ENCODE results near the gene ZG16. TPM values are rescaled to one million over a fixed set of nuclear protein-coding genes. Genes with fewer than 3 reads are reported as not detected.

Gene ZG16
- total RNA-seq, 1 donor from 2014 or later = not detected

DNA sequence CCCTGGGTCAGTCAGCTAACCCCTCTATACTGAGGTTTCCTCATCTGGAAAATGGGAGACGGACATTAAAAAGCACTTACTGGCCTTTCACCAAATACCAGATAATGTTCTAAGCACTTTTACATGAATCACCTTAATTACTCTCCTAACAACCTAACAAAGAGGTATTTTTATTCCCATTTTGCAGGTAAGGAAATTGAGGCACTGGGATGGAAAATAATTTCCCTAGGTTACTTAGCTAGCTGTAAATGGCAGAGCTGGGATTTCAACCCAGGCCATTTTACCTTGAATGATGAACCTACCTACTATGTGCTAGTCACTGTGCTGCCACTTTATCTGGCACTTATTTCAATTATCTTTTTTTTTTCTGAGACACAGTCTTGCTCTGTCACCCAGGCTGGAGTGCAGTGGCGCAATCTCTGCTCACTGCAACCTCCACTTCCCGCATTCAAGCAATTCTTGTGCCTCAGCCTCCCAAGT lies 16.2 kb downstream of the ZG16 start:
- intact Hi-C loops (cut with micrococcal nuclease) = loop anchor here (5.0 kb wide), 1 partner anchor 972 kb away; the partner anchor contains the start of gene ATXN2L
- peaks cover 41% of the 10 kb centered on the region for H3K4me1 Mint-ChIP-seq (ENCODE audit: low read depth)
- H3K36me3 Mint-ChIP-seq (ENCODE audit: low read depth) = peaks cover 49% of the 10 kb centered on the region
- peak overlapping the region; percentile 13 for H3K27ac Mint-ChIP-seq
- no peak overlapping the region for H3K4me3 Mint-ChIP-seq
- no peak for DNase-seq (ENCODE audit: low spot score)
- H3K27me3 Mint-ChIP-seq (ENCODE audit: insufficient read depth) = no peaks in the 10 kb centered on the region
- no peaks in the 10 kb centered on the region for H3K9me3 Mint-ChIP-seq

DNA sequence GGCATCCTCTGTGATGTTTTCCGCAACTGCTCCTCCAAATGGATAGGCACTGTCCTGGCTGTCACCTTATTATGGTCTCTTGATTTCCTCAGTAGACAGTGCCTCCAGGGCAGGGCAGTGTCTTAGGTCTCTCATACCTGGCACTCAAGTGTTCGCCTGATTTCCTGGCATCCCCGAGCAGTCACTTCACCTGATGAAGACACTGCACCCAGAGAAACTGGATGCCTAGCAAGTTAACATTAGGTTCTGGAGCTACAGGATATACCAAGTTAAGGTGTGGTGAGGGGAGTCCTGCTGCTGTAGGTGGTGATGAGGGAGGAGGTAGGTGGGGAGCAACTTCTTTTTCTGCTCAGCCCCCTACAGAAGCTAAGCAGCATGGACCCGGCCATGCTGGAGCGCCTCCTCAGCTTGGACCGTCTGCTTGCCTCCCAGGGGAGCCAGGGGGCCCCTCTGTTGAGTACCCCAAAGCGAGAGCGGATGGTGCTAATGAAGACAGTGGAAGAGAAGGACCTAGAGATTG lies 24.4 kb downstream of the ZG16 start:
- Mint-ChIP-seq H3K27ac (peak overlapping the region; percentile 53), H3K4me3 (peak overlapping the region; percentile 63), H3K4me1 (ENCODE audit: low read depth) (peaks cover 26% of the 10 kb centered on the region), H3K9me3 (no peaks in the 10 kb centered on the region), H3K36me3 (ENCODE audit: low read depth) (peaks cover 51% of the 10 kb centered on the region), H3K27me3 (ENCODE audit: insufficient read depth) (no peaks in the 10 kb centered on the region)
- intact Hi-C loops (cut with micrococcal nuclease) = no loop called here
- no peak for DNase-seq (ENCODE audit: low spot score)

DNA sequence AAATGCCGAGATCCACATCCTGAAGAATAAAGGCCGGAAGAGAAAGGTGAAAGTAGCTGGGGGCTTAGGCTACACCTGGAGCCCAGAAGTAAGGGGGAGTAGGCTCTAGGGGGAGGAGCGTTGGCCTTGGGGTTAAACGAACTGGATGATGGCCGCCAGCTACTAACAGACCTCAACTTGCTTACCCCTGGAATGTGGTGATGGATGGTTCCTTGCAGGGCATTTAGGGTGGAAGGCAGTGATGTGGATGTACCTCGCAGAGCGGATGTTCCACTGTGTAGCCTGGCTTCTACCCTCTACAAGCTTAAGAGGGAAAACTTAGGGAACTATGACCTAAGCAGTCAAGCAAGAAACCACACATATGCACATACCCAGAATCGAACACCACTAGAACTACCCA lies 26.0 kb downstream of the ZG16 start:
- H3K36me3 Mint-ChIP-seq (ENCODE audit: low read depth) = peaks cover 47% of the 10 kb centered on the region
- no peak for DNase-seq (ENCODE audit: low spot score)
- peak overlapping the region; percentile 100 for H3K4me3 Mint-ChIP-seq

GRCh38 chr16:29804455-29805231 lies 26.6 kb downstream of the ZG16 start:
- H3K9me3 Mint-ChIP-seq = no peaks in the 10 kb centered on the region
- peaks cover 43% of the 10 kb centered on the region for H3K36me3 Mint-ChIP-seq (ENCODE audit: low read depth)
- H3K4me1 Mint-ChIP-seq (ENCODE audit: low read depth) = peaks cover 38% of the 10 kb centered on the region
- no peaks in the 10 kb centered on the region for H3K27me3 Mint-ChIP-seq (ENCODE audit: insufficient read depth)
- H3K4me3 Mint-ChIP-seq = peak overlapping the region; percentile 100
- peak overlapping the region; percentile 100 for H3K27ac Mint-ChIP-seq
- no peak for DNase-seq (ENCODE audit: low spot score)
- intact Hi-C loops (cut with micrococcal nuclease) = loop anchor here (1.0 to 5.0 kb wide), 14 partner anchors 12 to 982 kb away; partner anchors contain the start of genes ALDOA, ATXN2L, C16orf54 and C16orf92

More for the DNA sequence above, 26.0 kb downstream of the ZG16 start:
- intact Hi-C loops (cut with micrococcal nuclease) = loop anchor here (2.0 kb wide), 1 partner anchor 17 kb away; the partner anchor contains the start of gene MVP
- H3K27ac Mint-ChIP-seq = peak overlapping the region; percentile 94
- no peaks in the 10 kb centered on the region for H3K27me3 Mint-ChIP-seq (ENCODE audit: insufficient read depth)
- H3K9me3 Mint-ChIP-seq = no peaks in the 10 kb centered on the region
- H3K4me1 Mint-ChIP-seq (ENCODE audit: low read depth) = peaks cover 37% of the 10 kb centered on the region

GRCh38 chr16:29805232-29806098 lies 27.4 kb downstream of the ZG16 start:
- no peaks in the 10 kb centered on the region for H3K27me3 Mint-ChIP-seq (ENCODE audit: insufficient read depth)
- H3K36me3 Mint-ChIP-seq (ENCODE audit: low read depth) = peaks cover 48% of the 10 kb centered on the region
- H3K4me1 Mint-ChIP-seq (ENCODE audit: low read depth) = peaks cover 41% of the 10 kb centered on the region
- peak; percentile 97 for DNase-seq (ENCODE audit: low spot score)
- no peaks in the 10 kb centered on the region for H3K9me3 Mint-ChIP-seq
- H3K27ac Mint-ChIP-seq = peak overlapping the region; percentile 100
- H3K4me3 Mint-ChIP-seq = peak overlapping the region; percentile 100
- intact Hi-C loops (cut with micrococcal nuclease) = loop anchor here (1.0 to 5.0 kb wide), 14 partner anchors 11 to 983 kb away; partner anchors contain the start of genes ALDOA, ATXN2L, C16orf54 and C16orf92

DNA sequence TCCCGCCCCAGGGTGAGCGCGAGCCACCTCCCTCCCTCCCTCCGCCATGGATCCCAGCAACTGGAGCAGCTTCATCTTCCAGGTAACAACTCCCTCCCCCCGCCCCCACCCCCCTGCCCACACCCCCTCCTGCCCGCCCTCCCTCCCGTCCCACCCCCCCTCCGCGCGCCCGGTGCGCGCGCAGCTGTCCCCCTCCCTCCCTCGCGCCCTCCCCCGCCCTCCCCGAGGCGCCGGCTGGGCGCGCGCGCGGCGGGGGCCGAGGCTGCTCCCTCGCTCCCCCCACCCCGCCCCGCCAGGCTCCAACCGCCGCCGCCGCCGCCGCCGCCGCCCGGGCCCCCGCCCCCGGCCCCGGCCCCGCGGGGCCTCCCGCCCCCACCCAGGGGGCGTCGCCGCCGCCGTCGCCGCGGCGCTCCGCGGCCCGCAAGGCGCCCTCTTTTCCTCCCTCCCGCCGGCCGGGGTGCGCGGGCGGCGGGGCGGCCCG lies 28.1 kb downstream of the ZG16 start, which contains the start of gene MAZ:
Gene MAZ, plus strand, starts transcription at position 431 of the 481 bp plus-strand sequence. CDS start 173 bp downstream, outside the sequence.
- peak within 1 kb of the TSS; percentile 100 for H3K4me3 Mint-ChIP-seq
- H3K4me1 Mint-ChIP-seq (ENCODE audit: low read depth) = peaks cover 48% of the 10 kb centered on the region
- intact Hi-C loops (cut with micrococcal nuclease) = loop anchor here (5.0 kb wide), 9 partner anchors 59 to 984 kb away; partner anchors contain the start of genes ALDOA, ATXN2L, C16orf54 and C16orf92
- H3K9me3 Mint-ChIP-seq = no peaks in the 10 kb centered on the region
- peak within 1 kb of the TSS; percentile 100 for H3K27ac Mint-ChIP-seq
- DNase-seq (ENCODE audit: low spot score) = peak; percentile 67
- H3K27me3 Mint-ChIP-seq (ENCODE audit: insufficient read depth) = no peaks in the 10 kb centered on the region
- H3K36me3 Mint-ChIP-seq (ENCODE audit: low read depth) = peaks cover 50% of the 10 kb centered on the region

GRCh38 chr16:29806641-29807425 lies 28.8 kb downstream of the ZG16 start:
- Mint-ChIP-seq H3K36me3 (ENCODE audit: low read depth) (peaks cover 44% of the 10 kb centered on the region), H3K9me3 (no peaks in the 10 kb centered on the region), H3K27me3 (ENCODE audit: insufficient read depth) (no peaks in the 10 kb centered on the region), H3K27ac (peak overlapping the region; percentile 94), H3K4me1 (ENCODE audit: low read depth) (peaks cover 55% of the 10 kb centered on the region), H3K4me3 (peak overlapping the region; percentile 90)
- DNase-seq (ENCODE audit: low spot score) = peak; percentile 48
- intact Hi-C loops (cut with micrococcal nuclease) = loop anchor here (5.0 kb wide), 9 partner anchors 60 to 985 kb away; partner anchors contain the start of genes ALDOA, ATXN2L, C16orf54 and C16orf92

DNA sequence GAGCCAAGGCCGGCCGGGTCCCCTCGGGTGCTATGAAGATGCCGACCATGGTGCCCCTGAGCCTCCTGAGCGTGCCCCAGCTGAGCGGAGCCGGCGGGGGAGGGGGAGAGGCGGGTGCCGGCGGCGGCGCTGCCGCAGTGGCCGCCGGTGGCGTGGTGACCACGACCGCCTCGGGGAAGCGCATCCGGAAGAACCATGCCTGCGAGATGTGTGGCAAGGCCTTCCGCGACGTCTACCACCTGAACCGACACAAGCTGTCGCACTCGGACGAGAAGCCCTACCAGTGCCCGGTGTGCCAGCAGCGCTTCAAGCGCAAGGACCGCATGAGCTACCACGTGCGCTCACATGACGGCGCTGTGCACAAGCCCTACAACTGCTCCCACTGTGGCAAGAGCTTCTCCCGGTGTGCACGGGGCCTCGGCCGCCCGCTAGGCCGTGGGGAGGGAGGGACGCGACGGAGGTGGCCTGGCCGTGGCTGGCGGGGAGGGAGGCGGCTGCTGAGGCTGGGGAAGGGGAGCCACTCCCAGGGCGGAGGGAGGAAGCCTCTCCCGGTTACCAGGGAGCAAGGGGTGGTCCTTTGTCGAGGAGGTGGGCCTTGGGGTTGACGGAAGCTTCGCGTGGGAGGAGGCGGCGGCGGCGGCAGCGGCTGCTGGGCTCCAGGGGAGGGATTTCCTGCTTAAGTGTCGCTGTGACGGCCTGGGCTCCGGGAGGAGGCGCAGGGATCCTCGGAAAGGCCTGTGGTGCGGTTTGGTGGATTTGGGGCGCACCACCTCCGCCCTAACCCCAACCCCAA lies 29.6 kb downstream of the ZG16 start:
- peaks cover 39% of the 10 kb centered on the region for H3K36me3 Mint-ChIP-seq (ENCODE audit: low read depth)
- intact Hi-C loops (cut with micrococcal nuclease) = loop anchor here (1.0 to 5.0 kb wide), 12 partner anchors 18 to 985 kb away; partner anchors contain the start of genes ALDOA, ATXN2L, C16orf54 and C16orf92
- H3K4me1 Mint-ChIP-seq (ENCODE audit: low read depth) = peaks cover 51% of the 10 kb centered on the region
- DNase-seq (ENCODE audit: low spot score) = peak; percentile 85
- peak overlapping the region; percentile 94 for H3K27ac Mint-ChIP-seq
- H3K27me3 Mint-ChIP-seq (ENCODE audit: insufficient read depth) = no peaks in the 10 kb centered on the region
- peak overlapping the region; percentile 90 for H3K4me3 Mint-ChIP-seq
- H3K9me3 Mint-ChIP-seq = no peaks in the 10 kb centered on the region

- peak overlapping the region; percentile 90 for H3K4me3 Mint-ChIP-seq
- no peak for DNase-seq (ENCODE audit: low spot score)
- no peaks in the 10 kb centered on the region for H3K9me3 Mint-ChIP-seq
- intact Hi-C loops (cut with micrococcal nuclease) = loop anchor here (1.0 to 5.0 kb wide), 12 partner anchors 17 to 986 kb away; partner anchors contain the start of genes ALDOA, ATXN2L, C16orf54 and C16orf92
- H3K36me3 Mint-ChIP-seq (ENCODE audit: low read depth) = peaks cover 37% of the 10 kb centered on the region
- H3K27ac Mint-ChIP-seq = peak overlapping the region; percentile 94
- H3K4me1 Mint-ChIP-seq (ENCODE audit: low read depth) = peaks cover 51% of the 10 kb centered on the region
- H3K27me3 Mint-ChIP-seq (ENCODE audit: insufficient read depth) = no peaks in the 10 kb centered on the region
Measured at GRCh38 chr16:29808219-29808900, 30.3 kb downstream of the ZG16 start.

- no peak for DNase-seq (ENCODE audit: low spot score)
- H3K9me3 Mint-ChIP-seq = no peaks in the 10 kb centered on the region
- intact Hi-C loops (cut with micrococcal nuclease) = loop anchor here (2.0 to 5.0 kb wide), 10 partner anchors 62 to 987 kb away; partner anchors contain the start of genes ALDOA, ATXN2L, C16orf54 and C16orf92
- peak overlapping the region; percentile 94 for H3K27ac Mint-ChIP-seq
- peaks cover 43% of the 10 kb centered on the region for H3K4me1 Mint-ChIP-seq (ENCODE audit: low read depth)
- no peaks in the 10 kb centered on the region for H3K27me3 Mint-ChIP-seq (ENCODE audit: insufficient read depth)
- H3K36me3 Mint-ChIP-seq (ENCODE audit: low read depth) = peaks cover 35% of the 10 kb centered on the region
- H3K4me3 Mint-ChIP-seq = peak overlapping the region; percentile 90
Measured at GRCh38 chr16:29809031-29809747, 31.1 kb downstream of the ZG16 start.
